Endothelial cell of umbilical vein (primary cell): ENCODE measurements around the gene FUT8. TPM values are rescaled to one million over a fixed set of nuclear protein-coding genes. Genes with fewer than 3 reads are reported as not detected.

Experiments
- BruUV-seq: library from RNA; stranded (reverse); fragments of 400-500 nt; replicated peaks from 2 replicates; lab custom pipeline; 2021; lab: Mats Ljungman, UMichigan
- CTCF ChIA-PET: fragments of 300-600, 350-600 bp; sonication (Branson Sonifier 250); formaldehyde crosslinking; loops from one replicate; lab custom pipeline; 2021; ENCODE audit warnings: antibody characterized with exemption, inconsistent platforms; lab: Charles Lee
- POLR2A ChIA-PET: fragments of 300-600, 350-600 bp; sonication (Branson Sonifier 250); formaldehyde crosslinking; loops from one replicate; lab custom pipeline; 2021; ENCODE audit warnings: antibody characterized with exemption, inconsistent platforms; lab: Charles Lee
- DNase-seq: peaks from one replicate; pipeline ENCODE4 v3.0.0-alpha.2; 2011; ENCODE audit warnings: low read depth, low spot score
- FAIRE-seq: peaks from 2 replicates; lab custom pipeline; 2011; peaks lifted over from hg19 to GRCh38; lab: Jason Lieb, UNC
- H2AFZ ChIP-seq: 2 replicates; pipeline ENCODE4 v1.6.0; 2012; ENCODE audit warnings: low read depth, low read length, control low read depth, inconsistent platforms
- H3K27ac ChIP-seq: 2 replicates; pipeline ENCODE4 v1.5.1; 2011; ENCODE audit warnings: low read depth, mild to moderate bottlenecking, control low read depth, low read length, moderate library complexity; ENCODE audit not compliant: insufficient read depth
- H3K27me3 ChIP-seq, 2 experiments: 2 replicates each; pipeline versions ENCODE4 v1.6.0 to v1.6.1; 2011; ENCODE audit warnings: low read length in 2 of 2, mixed read lengths in 1 of 2; ENCODE audit not compliant: control insufficient read depth in 2 of 2, insufficient read depth in 2 of 2
- H3K36me3 ChIP-seq, 2 experiments: 2 replicates in 1 of 2; 3 replicates in 1 of 2; pipeline ENCODE4 v1.5.1; 2011; ENCODE audit warnings: low read length in 2 of 2, mild to moderate bottlenecking in 1 of 2, moderate library complexity in 1 of 2; ENCODE audit not compliant: control insufficient read depth in 2 of 2, insufficient read depth in 2 of 2; ENCODE audit errors: extremely low read depth in 1 of 2
- H3K4me1 ChIP-seq: 3 replicates; pipeline ENCODE4 v1.5.1; 2011; ENCODE audit warnings: mild to moderate bottlenecking, low read length; ENCODE audit not compliant: control insufficient read depth, insufficient read depth; ENCODE audit errors: extremely low read depth
- H3K4me2 ChIP-seq: 2 replicates; pipeline ENCODE4 v1.6.1; 2011; ENCODE audit warnings: low read length, control low read depth, mixed read lengths; ENCODE audit not compliant: insufficient read depth
- H3K4me3 ChIP-seq, 3 experiments: fragments of 200-600 bp in 1 of 3; sonication (generic), shearing (Covaris generic) in 1 of 3; replicated peaks in 1 of 3; 2 replicates each; pipeline ENCODE4 v1.5.1; 2011 to 2016; ENCODE audit warnings: control low read depth in 3 of 3, low read length in 3 of 3, mild to moderate bottlenecking in 2 of 3, inconsistent platforms in 1 of 3, low read depth in 1 of 3, moderate library complexity in 1 of 3; ENCODE audit not compliant: insufficient read depth in 1 of 3
- H3K79me2 ChIP-seq: 2 replicates; pipeline ENCODE4 v1.6.0; 2012; ENCODE audit warnings: low read length, inconsistent platforms; ENCODE audit not compliant: control insufficient read depth, insufficient read depth
- H3K9ac ChIP-seq: replicated peaks from 2 replicates; pipeline ENCODE3; 2011; ENCODE audit warnings: low read length, control low read depth; ENCODE audit not compliant: insufficient read depth; ENCODE audit errors: extremely low read depth
- H3K9me1 ChIP-seq: replicated peaks from 3 replicates; pipeline ENCODE4 v1.6.0; 2011; ENCODE audit warnings: mild to moderate bottlenecking, low read length; ENCODE audit not compliant: control insufficient read depth, insufficient read depth; ENCODE audit errors: extremely low read depth
- H3K9me3 ChIP-seq: replicated peaks from 2 replicates; pipeline ENCODE4 v1.5.1; 2012; ENCODE audit warnings: low read length, inconsistent platforms; ENCODE audit not compliant: control insufficient read depth, insufficient read depth
- H4K20me1 ChIP-seq: replicated peaks from 2 replicates; pipeline ENCODE3; 2011; ENCODE audit warnings: mild to moderate bottlenecking, low read length; ENCODE audit not compliant: control insufficient read depth, insufficient read depth; ENCODE audit errors: extremely low read depth
- EZH2 ChIP-seq: IDR thresholded peaks from 2 replicates; pipeline ENCODE4 v1.6.1; 2012; ENCODE audit warnings: borderline replicate concordance, low read depth, mild to moderate bottlenecking, moderate library complexity, low read length, inconsistent platforms; ENCODE audit not compliant: severe bottlenecking
- FOS ChIP-seq: IDR thresholded peaks from 2 replicates; pipeline ENCODE4 v1.6.1; 2011; ENCODE audit warnings: mild to moderate bottlenecking, low read length, moderate library complexity, borderline replicate concordance; ENCODE audit not compliant: insufficient read depth
- GATA2 ChIP-seq: IDR thresholded peaks from 2 replicates; pipeline ENCODE4 v1.7.0; 2011; ENCODE audit warnings: low read depth, mild to moderate bottlenecking, moderate library complexity, mixed read lengths, low read length; ENCODE audit not compliant: insufficient read length, insufficient read depth
- JUN ChIP-seq: IDR thresholded peaks from 2 replicates; pipeline ENCODE4 v1.6.1; 2011; ENCODE audit warnings: borderline replicate concordance, low read depth; ENCODE audit not compliant: insufficient read length, insufficient read depth
- MYC ChIP-seq: IDR thresholded peaks from one replicate; pipeline ENCODE4 v1.6.1; 2011; ENCODE audit warnings: mild to moderate bottlenecking, low read depth, low read length
- POLR2A ChIP-seq: IDR thresholded peaks from 2 replicates; pipeline ENCODE4 v1.6.1; 2012; ENCODE audit warnings: low read depth, mild to moderate bottlenecking, control low read depth, low read length
- POLR2AphosphoS5 ChIP-seq: IDR thresholded peaks from 2 replicates; pipeline ENCODE4 v1.6.1; 2012; ENCODE audit warnings: low read depth, mild to moderate bottlenecking, control low read depth, low read length, moderate library complexity; ENCODE audit not compliant: insufficient read depth
- dilution Hi-C: fragments of 300-500 bp; cut with MboI; formaldehyde crosslinking; loops from one replicate; pipeline ENCODE4 v1.15.0; 2019; ENCODE audit warnings: low sequenced_read_pairs; ENCODE audit not compliant: extremely low pct_ligation_motif_present
- intact Hi-C: fragments of 100-400 bp; cut with micrococcal nuclease; formaldehyde crosslinking; loops from one replicate; pipeline ENCODE4 v1.10.0; 2022
- polyA plus RNA-seq, 4 experiments: library from polyadenylated mRNA; depleted of rRNA in 3 of 4; stranded (reverse) in 3 of 4; unstranded in 1 of 4; fragments of >200 nt; gene quantifications; 2 replicates each; pipeline versions ENCODE4 v1.2.1 to v1.2.3, GENCODE V29; 2011 to 2012; ENCODE audit warnings: missing spikeins in 1 of 4
- total RNA-seq: library from RNA; stranded (reverse); gene quantifications from 2 replicates; pipeline ENCODE4 v1.2.3, GENCODE V29; 2021
- TF ChIP-seq, protein P1 (sequence below): IDR thresholded peaks from 2 replicates; pipeline ENCODE4 v1.6.1; 2011; ENCODE audit not compliant: insufficient read depth, insufficient read length
- TF ChIP-seq, protein P2 (sequence below), 2 donors: IDR thresholded peaks; 1 replicate in 1 of 2; 2 replicates in 1 of 2; pipeline ENCODE4 v1.5.1; 2011; ENCODE audit warnings: low read length in 2 of 2, mild to moderate bottlenecking in 2 of 2, moderate library complexity in 2 of 2, control low read depth in 1 of 2, inconsistent platforms in 1 of 2, low read depth in 1 of 2; ENCODE audit not compliant: insufficient read depth in 1 of 2; ENCODE audit errors: extremely low read depth in 1 of 2

The FUT8 gene
- total and polyA plus RNA-seq, 2 donors (not counting 3 experiments of a cell fraction or from before 2014, with no cell fraction given) = 16.7 to 38.8 TPM

DNA sequence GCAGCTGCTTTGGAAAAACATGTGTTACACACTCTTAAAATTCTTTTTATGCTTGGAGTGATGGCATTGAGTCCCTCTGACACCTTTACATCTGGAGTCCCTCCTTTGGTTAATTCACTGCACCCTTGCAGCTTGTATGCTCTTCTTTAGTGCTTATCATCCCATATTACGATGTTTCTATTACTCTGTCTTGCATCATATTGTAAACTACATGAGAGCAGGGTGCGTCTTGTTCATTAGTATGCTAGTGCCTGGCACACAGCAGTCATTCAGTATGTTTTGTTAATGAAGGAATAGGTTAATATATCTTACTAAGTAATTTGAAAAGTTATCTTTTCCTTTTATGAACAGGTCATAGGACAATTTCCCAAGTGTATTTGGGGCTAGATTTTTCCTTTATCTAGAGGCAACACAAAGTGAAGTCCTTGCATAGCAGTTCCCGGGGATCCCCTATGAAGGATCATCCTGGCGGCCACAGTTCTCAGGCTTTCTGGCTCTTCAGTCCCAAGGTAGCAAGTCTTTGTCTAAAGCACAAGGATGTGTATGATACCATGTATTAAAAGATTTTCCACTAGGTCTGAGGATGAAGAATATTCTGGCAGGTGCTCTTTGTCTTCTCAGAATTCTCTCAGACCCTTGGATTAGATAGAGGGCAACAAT lies 363.8 kb downstream of the FUT8 start:
- POLR2A ChIA-PET = no interaction called here
- dilution Hi-C loops (no loop called here), intact Hi-C loops (no loop called here)
- H2AFZ ChIP-seq = no peak overlapping the region
- H3K27me3 ChIP-seq = peaks cover 0 to 2% of the 10 kb centered on the region in 2 experiments
- no peak overlapping the region for H3K4me3 ChIP-seq
- H3K9me1 ChIP-seq = no peaks in the 10 kb centered on the region
- no peak for FAIRE-seq
- no peaks in the 10 kb centered on the region for H3K79me2 ChIP-seq
- CTCF ChIA-PET = no interaction called here
- DNase-seq = no peak
- no peak overlapping the region for H3K9ac ChIP-seq
- H3K9me3 ChIP-seq = no peaks in the 10 kb centered on the region
- no peaks in the 10 kb centered on the region for H4K20me1 ChIP-seq
- BruUV-seq = no TSS peak
- H3K27ac ChIP-seq = no peak overlapping the region
- H3K36me3 ChIP-seq = no peaks in the 10 kb centered on the region
- TF ChIP-seq, protein P1, sequence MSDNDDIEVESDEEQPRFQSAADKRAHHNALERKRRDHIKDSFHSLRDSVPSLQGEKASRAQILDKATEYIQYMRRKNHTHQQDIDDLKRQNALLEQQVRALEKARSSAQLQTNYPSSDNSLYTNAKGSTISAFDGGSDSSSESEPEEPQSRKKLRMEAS = no peak
- TF ChIP-seq POLR2AphosphoS5 = no peak
- no peak for TF ChIP-seq FOS
- TF ChIP-seq JUN = no peak
- TF ChIP-seq EZH2 = no peak
- TF ChIP-seq, protein P2, sequence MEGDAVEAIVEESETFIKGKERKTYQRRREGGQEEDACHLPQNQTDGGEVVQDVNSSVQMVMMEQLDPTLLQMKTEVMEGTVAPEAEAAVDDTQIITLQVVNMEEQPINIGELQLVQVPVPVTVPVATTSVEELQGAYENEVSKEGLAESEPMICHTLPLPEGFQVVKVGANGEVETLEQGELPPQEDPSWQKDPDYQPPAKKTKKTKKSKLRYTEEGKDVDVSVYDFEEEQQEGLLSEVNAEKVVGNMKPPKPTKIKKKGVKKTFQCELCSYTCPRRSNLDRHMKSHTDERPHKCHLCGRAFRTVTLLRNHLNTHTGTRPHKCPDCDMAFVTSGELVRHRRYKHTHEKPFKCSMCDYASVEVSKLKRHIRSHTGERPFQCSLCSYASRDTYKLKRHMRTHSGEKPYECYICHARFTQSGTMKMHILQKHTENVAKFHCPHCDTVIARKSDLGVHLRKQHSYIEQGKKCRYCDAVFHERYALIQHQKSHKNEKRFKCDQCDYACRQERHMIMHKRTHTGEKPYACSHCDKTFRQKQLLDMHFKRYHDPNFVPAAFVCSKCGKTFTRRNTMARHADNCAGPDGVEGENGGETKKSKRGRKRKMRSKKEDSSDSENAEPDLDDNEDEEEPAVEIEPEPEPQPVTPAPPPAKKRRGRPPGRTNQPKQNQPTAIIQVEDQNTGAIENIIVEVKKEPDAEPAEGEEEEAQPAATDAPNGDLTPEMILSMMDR (IDR thresholded peaks at IDR 0.05; ENCODE audit: extremely low read depth in 1 of 2, insufficient read depth in 1 of 2, low read depth in 1 of 2, low read length in 2 of 2) = no peak
- no peak for TF ChIP-seq MYC
- no peak for TF ChIP-seq POLR2A
- no peak for TF ChIP-seq GATA2
- H3K4me2 ChIP-seq = no peak overlapping the region
- no peaks in the 10 kb centered on the region for H3K4me1 ChIP-seq
